Measurements from ENCODE around the gene BICRAL.

DNA sequence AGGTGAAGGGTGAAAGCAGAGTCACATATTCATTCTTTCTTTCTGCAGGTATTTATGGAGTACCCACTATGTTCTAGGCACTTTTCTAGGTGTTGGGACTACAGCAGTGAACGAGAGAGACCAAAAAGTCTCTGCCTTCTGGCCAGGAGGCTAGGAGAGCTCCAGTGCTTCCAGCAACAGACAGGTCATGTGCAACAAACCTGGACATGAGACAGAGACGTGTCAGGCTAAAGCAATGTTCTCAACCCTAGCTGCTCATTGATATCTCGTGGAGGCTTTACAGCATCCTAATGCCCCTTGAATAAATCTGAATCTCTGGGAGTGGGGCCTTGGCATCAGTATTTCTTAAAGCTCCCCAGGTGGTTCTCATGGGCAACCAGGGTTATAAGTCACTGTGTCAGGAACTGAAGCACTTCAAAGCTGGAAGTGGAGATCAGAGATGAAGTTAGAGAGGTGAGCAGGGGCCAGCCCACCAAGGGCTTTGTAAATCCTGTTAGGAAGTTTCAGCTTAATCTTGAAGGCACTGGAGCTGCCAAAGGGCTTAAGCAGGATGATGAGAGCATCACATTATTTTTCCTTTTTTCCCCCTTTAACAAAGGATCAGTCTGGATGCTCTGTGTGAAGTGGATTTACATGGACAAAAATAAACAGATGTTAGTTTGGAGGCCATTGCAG lies 23.0 kb upstream of the BICRAL start:
- TF ChIP-seq MXD4 (CRISPR knock-in tag; IDR thresholded peaks at IDR 0.05; ENCODE audit: borderline replicate concordance): no peak
- no peak for TF ChIP-seq USF2 (CRISPR knock-in tag; IDR thresholded peaks at IDR 0.05)
- TF ChIP-seq CREM (CRISPR knock-in tag; IDR thresholded peaks at IDR 0.05): no peak
- no peak for TF ChIP-seq ZNF232 (CRISPR knock-in tag; IDR thresholded peaks at IDR 0.05)
- no peak for TF ChIP-seq ELF4 (CRISPR knock-in tag; IDR thresholded peaks at IDR 0.05; ENCODE audit: low read depth)
- TF ChIP-seq, protein P1, sequence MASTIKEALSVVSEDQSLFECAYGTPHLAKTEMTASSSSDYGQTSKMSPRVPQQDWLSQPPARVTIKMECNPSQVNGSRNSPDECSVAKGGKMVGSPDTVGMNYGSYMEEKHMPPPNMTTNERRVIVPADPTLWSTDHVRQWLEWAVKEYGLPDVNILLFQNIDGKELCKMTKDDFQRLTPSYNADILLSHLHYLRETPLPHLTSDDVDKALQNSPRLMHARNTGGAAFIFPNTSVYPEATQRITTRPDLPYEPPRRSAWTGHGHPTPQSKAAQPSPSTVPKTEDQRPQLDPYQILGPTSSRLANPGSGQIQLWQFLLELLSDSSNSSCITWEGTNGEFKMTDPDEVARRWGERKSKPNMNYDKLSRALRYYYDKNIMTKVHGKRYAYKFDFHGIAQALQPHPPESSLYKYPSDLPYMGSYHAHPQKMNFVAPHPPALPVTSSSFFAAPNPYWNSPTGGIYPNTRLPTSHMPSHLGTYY (CRISPR knock-in tag; IDR thresholded peaks at IDR 0.05): no peak
- TF ChIP-seq, protein P2, sequence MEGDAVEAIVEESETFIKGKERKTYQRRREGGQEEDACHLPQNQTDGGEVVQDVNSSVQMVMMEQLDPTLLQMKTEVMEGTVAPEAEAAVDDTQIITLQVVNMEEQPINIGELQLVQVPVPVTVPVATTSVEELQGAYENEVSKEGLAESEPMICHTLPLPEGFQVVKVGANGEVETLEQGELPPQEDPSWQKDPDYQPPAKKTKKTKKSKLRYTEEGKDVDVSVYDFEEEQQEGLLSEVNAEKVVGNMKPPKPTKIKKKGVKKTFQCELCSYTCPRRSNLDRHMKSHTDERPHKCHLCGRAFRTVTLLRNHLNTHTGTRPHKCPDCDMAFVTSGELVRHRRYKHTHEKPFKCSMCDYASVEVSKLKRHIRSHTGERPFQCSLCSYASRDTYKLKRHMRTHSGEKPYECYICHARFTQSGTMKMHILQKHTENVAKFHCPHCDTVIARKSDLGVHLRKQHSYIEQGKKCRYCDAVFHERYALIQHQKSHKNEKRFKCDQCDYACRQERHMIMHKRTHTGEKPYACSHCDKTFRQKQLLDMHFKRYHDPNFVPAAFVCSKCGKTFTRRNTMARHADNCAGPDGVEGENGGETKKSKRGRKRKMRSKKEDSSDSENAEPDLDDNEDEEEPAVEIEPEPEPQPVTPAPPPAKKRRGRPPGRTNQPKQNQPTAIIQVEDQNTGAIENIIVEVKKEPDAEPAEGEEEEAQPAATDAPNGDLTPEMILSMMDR (IDR thresholded peaks at IDR 0.05): no peak
- TF ChIP-seq ESRRA (CRISPR knock-in tag; IDR thresholded peaks at IDR 0.05; ENCODE audit: borderline replicate concordance): no peak
- TF ChIP-seq ZBTB43 (CRISPR knock-in tag; IDR thresholded peaks at IDR 0.05): no peak

Data from WTC11 (cell line).